ENCODE results near the gene GRM8.

The GRM8 gene

GRCh38 chr7:126668367-126668752, 584.4 kb downstream of the GRM8 start:
- no peaks in the 10 kb centered on the region for H3K4me1 ChIP-seq (ENCODE audit: insufficient read depth, low read length)
- no peak overlapping the region for H2AFZ ChIP-seq (ENCODE audit: low read depth, low read length)
- H3K4me3 ChIP-seq (ENCODE audit: low read depth in 1 of 2, low read length in 2 of 2) = no peak overlapping the region
- no peak overlapping the region for H3K4me2 ChIP-seq (ENCODE audit: insufficient read depth, low read length)
- no peak overlapping the region for H3K9ac ChIP-seq (ENCODE audit: low read depth, low read length)
- ATAC-seq (ENCODE audit: insufficient read depth, low read depth) (no peak), DNase-seq (no peak)
- H3K27me3 ChIP-seq (ENCODE audit: insufficient read depth, low read length, poor library complexity) = no peaks in the 10 kb centered on the region
- TF ChIP-seq CTCF (IDR thresholded peaks at IDR 0.05; ENCODE audit: borderline replicate concordance, extremely low read depth, low read length, poor library complexity, severe bottlenecking) = no peak
- no peak for TF ChIP-seq EZH2 (IDR thresholded peaks at IDR 0.05; ENCODE audit: borderline replicate concordance, low read depth, low read length, severe bottlenecking)
- H3K27ac ChIP-seq (ENCODE audit: low read length) = no peak overlapping the region
- no peaks in the 10 kb centered on the region for H3K9me3 ChIP-seq (ENCODE audit: insufficient read depth, low read length, severe bottlenecking)
- no peaks in the 10 kb centered on the region for H3K36me3 ChIP-seq (ENCODE audit: insufficient read depth, low read length)
- H4K20me1 ChIP-seq (ENCODE audit: insufficient read depth, low read length) = no peaks in the 10 kb centered on the region
- no peaks in the 10 kb centered on the region for H3K79me2 ChIP-seq (ENCODE audit: insufficient read depth, low read length)

- Histone ChIP-seq H3K4me3 (ENCODE audit: low read depth in 1 of 2, low read length in 2 of 2) (no peak overlapping the region), H4K20me1 (ENCODE audit: insufficient read depth, low read length) (no peaks in the 10 kb centered on the region), H3K36me3 (ENCODE audit: insufficient read depth, low read length) (no peaks in the 10 kb centered on the region), H3K27me3 (ENCODE audit: insufficient read depth, low read length, poor library complexity) (no peaks in the 10 kb centered on the region), H3K27ac (ENCODE audit: low read length) (no peak overlapping the region), H3K4me1 (ENCODE audit: insufficient read depth, low read length) (no peaks in the 10 kb centered on the region), H3K4me2 (ENCODE audit: insufficient read depth, low read length) (no peak overlapping the region), H3K79me2 (ENCODE audit: insufficient read depth, low read length) (no peaks in the 10 kb centered on the region), H3K9me3 (ENCODE audit: insufficient read depth, low read length, severe bottlenecking) (no peaks in the 10 kb centered on the region), H2AFZ (ENCODE audit: low read depth, low read length) (peak overlapping the region; percentile 13; the same call in 1 of the 2 replicates), H3K9ac (ENCODE audit: low read depth, low read length) (no peak overlapping the region)
- ATAC-seq (ENCODE audit: insufficient read depth, low read depth) (no peak), DNase-seq (no peak)
- no peak for TF ChIP-seq CTCF (IDR thresholded peaks at IDR 0.05; ENCODE audit: borderline replicate concordance, extremely low read depth, low read length, poor library complexity, severe bottlenecking)
- no peak for TF ChIP-seq EZH2 (IDR thresholded peaks at IDR 0.05; ENCODE audit: borderline replicate concordance, low read depth, low read length, severe bottlenecking)
Measured at GRCh38 chr7:126667742-126668366, 584.9 kb downstream of the GRM8 start.

GRCh38 chr7:126662856-126663255, 589.9 kb downstream of the GRM8 start:
- no peak overlapping the region for H3K27ac ChIP-seq (ENCODE audit: low read length)
- H3K9me3 ChIP-seq (ENCODE audit: insufficient read depth, low read length, severe bottlenecking) = no peaks in the 10 kb centered on the region
- no peaks in the 10 kb centered on the region for H4K20me1 ChIP-seq (ENCODE audit: insufficient read depth, low read length)
- H2AFZ ChIP-seq (ENCODE audit: low read depth, low read length) = no peak overlapping the region
- H3K4me3 ChIP-seq (ENCODE audit: low read depth in 1 of 2, low read length in 2 of 2) = no peak overlapping the region
- H3K27me3 ChIP-seq (ENCODE audit: insufficient read depth, low read length, poor library complexity) = no peaks in the 10 kb centered on the region
- no peaks in the 10 kb centered on the region for H3K36me3 ChIP-seq (ENCODE audit: insufficient read depth, low read length)
- no peak for DNase-seq
- no peak overlapping the region for H3K9ac ChIP-seq (ENCODE audit: low read depth, low read length)
- H3K4me2 ChIP-seq (ENCODE audit: insufficient read depth, low read length) = no peak overlapping the region
- TF ChIP-seq EZH2 (IDR thresholded peaks at IDR 0.05; ENCODE audit: borderline replicate concordance, low read depth, low read length, severe bottlenecking) = no peak
- TF ChIP-seq CTCF (IDR thresholded peaks at IDR 0.05; ENCODE audit: borderline replicate concordance, extremely low read depth, low read length, poor library complexity, severe bottlenecking) = no peak
- no peak for ATAC-seq (ENCODE audit: insufficient read depth, low read depth)
- H3K79me2 ChIP-seq (ENCODE audit: insufficient read depth, low read length) = no peaks in the 10 kb centered on the region
- no peaks in the 10 kb centered on the region for H3K4me1 ChIP-seq (ENCODE audit: insufficient read depth, low read length)

Measured in DND-41 (cell line).